ENCODE results near the gene TSPAN14. TPM values are rescaled to one million over a fixed set of nuclear protein-coding genes. Genes with fewer than 3 reads are reported as not detected.
A peak's percentile ranks its signal among the peaks of the same experiment; 100 is the strongest.
"Not testable (repeated sequence)": the region's sequence is repeated elsewhere in the genome, so short reads cannot be mapped to it uniquely, and the experiment has no call there.

Gene TSPAN14
- total and polyA plus RNA-seq, 12 donors: 16.9 to 57.2 (median 27.6) TPM

DNA sequence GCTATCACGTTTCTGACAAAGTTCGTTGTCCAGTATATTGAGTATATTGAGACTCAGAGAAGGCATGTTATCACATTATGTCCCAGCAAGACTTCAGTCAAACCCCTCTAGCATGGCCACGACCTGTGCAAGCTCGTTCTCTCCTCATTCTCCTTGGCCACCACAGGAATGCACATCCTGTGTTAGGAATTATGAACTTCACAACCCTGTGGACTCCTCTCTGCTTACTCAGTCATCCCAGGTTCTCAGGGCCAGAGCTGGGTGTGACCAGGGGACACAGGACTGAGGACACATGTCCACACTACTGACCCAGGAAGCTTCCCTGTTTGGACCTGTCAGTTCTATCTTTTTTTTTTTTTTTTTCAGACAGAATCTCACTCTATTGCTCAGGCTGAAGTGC lies 87.9 kb downstream of the TSPAN14 start:
- Histone ChIP-seq H3K36me3 (no peaks in the 10 kb centered on the region), H3K9me3 (no peaks in the 10 kb centered on the region), H3K4me1 (peaks cover 0 to 45% (median 18%) of the 10 kb centered on the region in 9 donors), H3K27me3 (no peaks in the 10 kb centered on the region), H3K4me3 (no peak overlapping the region), H3K27ac (peak overlapping the region in 9 of 10 donors; percentile 34 to 86 (median 79))
- ATAC-seq (peak in 4 of 8 donors; percentile 14 to 48 (median 30)), DNase-seq (no peak)
- no peak for TF ChIP-seq CTCF (IDR thresholded peaks at IDR 0.05)
- 68 to 71% methylated on average over 4 of the region's 4 CpGs for WGBS, 2 donors
- intact Hi-C loops (cut with DNase I): no loop called here

GRCh38 chr10:80542652-80543318 lies 88.7 kb downstream of the TSPAN14 start:
- DNase-seq (no peak), ATAC-seq (no peak)
- Histone ChIP-seq H3K27ac (peak overlapping the region in 6 of 10 donors; percentile 9 to 86 (median 84)), H3K4me3 (no peak overlapping the region), H3K27me3 (no peaks in the 10 kb centered on the region), H3K36me3 (no peaks in the 10 kb centered on the region), H3K4me1 (peaks cover 0 to 38% (median 15%) of the 10 kb centered on the region in 9 donors), H3K9me3 (no peaks in the 10 kb centered on the region)
- TF ChIP-seq CTCF (IDR thresholded peaks at IDR 0.05): no peak
- 84 to 93% methylated on average over 19 of the region's 19 CpGs for WGBS, 2 donors
- intact Hi-C loops (cut with DNase I): no loop called here

DNA sequence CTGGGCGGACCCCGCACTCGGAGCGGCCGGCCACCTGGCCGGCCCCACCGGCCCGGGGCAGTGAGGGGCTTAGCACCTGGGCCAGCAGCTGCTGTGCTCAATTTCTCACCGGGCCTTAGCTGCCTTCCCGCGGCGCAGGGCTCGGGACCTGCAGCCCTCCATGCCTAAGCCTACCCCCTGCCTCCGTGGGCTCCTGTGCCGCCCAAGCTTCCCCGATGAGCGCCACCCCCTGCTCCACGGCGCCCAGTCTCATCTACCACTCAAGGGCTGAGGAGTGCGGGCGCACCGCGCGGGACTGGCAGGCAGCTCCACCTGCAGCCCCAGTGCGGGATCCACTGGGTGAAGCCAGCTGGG lies 89.2 kb downstream of the TSPAN14 start:
- ATAC-seq; H3K27ac ChIP-seq; H3K4me3 ChIP-seq; H3K27me3 ChIP-seq; H3K36me3 ChIP-seq; intact Hi-C loops (cut with DNase I); H3K9me3 ChIP-seq; DNase-seq: not testable (repeated sequence)
- 96 to 99% methylated on average over 25 of the region's 25 CpGs for WGBS, 2 donors
- H3K4me1 ChIP-seq: peaks cover 0 to 37% (median 15%) of the 10 kb centered on the region in 9 donors

DNA sequence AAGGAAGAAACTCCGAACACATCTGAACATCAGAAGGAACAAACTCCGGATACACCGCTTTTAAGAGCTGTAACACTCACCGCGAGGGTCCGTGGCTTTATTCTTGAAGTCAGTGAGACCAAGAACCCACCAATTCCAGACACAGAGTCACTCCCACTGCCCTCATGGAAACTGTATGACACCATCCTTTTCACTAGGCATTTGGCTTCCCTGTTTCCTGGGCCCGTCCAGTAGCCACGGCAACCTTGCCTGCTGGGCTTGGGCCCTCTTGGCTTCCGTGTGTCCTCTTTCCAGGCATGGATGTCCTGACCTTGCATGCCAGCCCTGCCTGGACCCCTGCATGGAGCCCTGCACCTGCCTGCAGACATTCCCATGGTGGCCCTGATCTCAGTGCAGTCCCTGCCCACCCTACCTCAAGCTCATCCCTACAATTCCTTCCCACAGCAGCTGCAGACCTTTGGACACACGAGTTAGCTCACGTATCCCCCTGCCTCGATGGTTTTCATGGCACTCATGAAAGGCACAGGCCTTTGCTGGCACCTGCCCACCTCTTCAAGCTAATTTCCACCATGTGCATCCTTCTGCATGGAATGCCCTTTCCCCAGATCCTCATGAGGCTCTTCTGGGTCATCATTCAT lies 90.3 kb downstream of the TSPAN14 start:
- intact Hi-C loops (cut with DNase I): no loop called here
- ATAC-seq (no peak), DNase-seq (no peak)
- Histone ChIP-seq H3K4me3 (no peak overlapping the region), H3K4me1 (peaks cover 0 to 37% (median 15%) of the 10 kb centered on the region in 9 donors), H3K27me3 (no peaks in the 10 kb centered on the region), H3K27ac (no peak overlapping the region), H3K36me3 (no peaks in the 10 kb centered on the region), H3K9me3 (no peaks in the 10 kb centered on the region)
- no peak for TF ChIP-seq CTCF (IDR thresholded peaks at IDR 0.05)
- 93 to 95% methylated on average over 12 of the region's 12 CpGs for WGBS, 2 donors

Measured in heart right ventricle (tissue), 16 donors.